Spleen (tissue), 11 donors: ENCODE data around the gene WDFY4. TPM values are rescaled to one million over a fixed set of nuclear protein-coding genes. Genes with fewer than 3 reads are reported as not detected.

Source experiments
- DNase-seq: peaks from one replicate; pipeline ENCODE4 v3.0.0-alpha.2; 2020
- H3K27ac ChIP-seq, 8 donors: fragments of 200-600 bp; sonication (generic) in 7 of 8; 1 replicate in 4 of 8; 2 replicates in 4 of 8; pipeline versions ENCODE4 v1.5.0 to v1.8.0; 2016 to 2021; ENCODE audit warnings: inconsistent platforms in 4 of 8, mild to moderate bottlenecking in 4 of 8, moderate library complexity in 1 of 8
- H3K27me3 ChIP-seq, 7 donors: fragments of 200-600 bp; sonication (generic) in 6 of 7; replicated peaks in 1 of 7; 1 replicate in 4 of 7; 2 replicates in 3 of 7; pipeline versions ENCODE4 v1.5.0 to v1.8.0; 2016 to 2021; ENCODE audit warnings: inconsistent platforms in 3 of 7, mild to moderate bottlenecking in 1 of 7
- H3K36me3 ChIP-seq, 6 donors: fragments of 200-600 bp; sonication (generic) in 5 of 6; 1 replicate in 4 of 6; 2 replicates in 2 of 6; pipeline versions ENCODE4 v1.5.0 to v1.8.0; 2016 to 2021; ENCODE audit warnings: inconsistent platforms in 2 of 6
- H3K4me1 ChIP-seq, 6 donors: fragments of 200-600 bp; sonication (generic) in 5 of 6; 1 replicate in 3 of 6; 2 replicates in 3 of 6; pipeline versions ENCODE4 v1.5.0 to v1.8.0; 2016 to 2021; ENCODE audit warnings: inconsistent platforms in 3 of 6
- H3K4me3 ChIP-seq, 8 donors: fragments of 200-600 bp; sonication (generic) in 7 of 8; 1 replicate in 4 of 8; 2 replicates in 4 of 8; pipeline versions ENCODE4 v1.5.0 to v1.8.0; 2016 to 2021; ENCODE audit warnings: inconsistent platforms in 4 of 8, mild to moderate bottlenecking in 4 of 8, moderate library complexity in 2 of 8
- H3K9me3 ChIP-seq, 8 donors: fragments of 200-600 bp; sonication (generic) in 7 of 8; 1 replicate in 4 of 8; 2 replicates in 4 of 8; pipeline versions ENCODE4 v1.5.0 to v1.8.0; 2016 to 2021; ENCODE audit warnings: inconsistent platforms in 4 of 8
- CTCF ChIP-seq, 11 experiments: fragments of 200-600 bp in 7 of 11; fragments of 450-650 bp in 4 of 11; sonication (generic) in 4 of 11; IDR thresholded peaks in 8 of 11; conservative IDR thresholded peaks in 3 of 11; 1 replicate in 7 of 11; 2 replicates in 4 of 11; pipeline versions ENCODE4 v1.4.0 to v1.8.0; 2016 to 2021; ENCODE audit warnings: antibody characterized with exemption in 11 of 11, inconsistent platforms in 4 of 11, mild to moderate bottlenecking in 1 of 11
- POLR2A ChIP-seq, 3 donors: fragments of 450-650 bp; IDR thresholded peaks; one replicate each; pipeline ENCODE4 v1.5.1; 2017; ENCODE audit warnings: antibody characterized with exemption in 3 of 3, mild to moderate bottlenecking in 1 of 3
- POLR2AphosphoS5 ChIP-seq, 3 donors: sonication (generic); formaldehyde crosslinking; IDR thresholded peaks; one replicate each; pipeline ENCODE4 v1.5.1; 2017; ENCODE audit warnings: antibody characterized with exemption in 3 of 3
- WGBS, 5 donors: extraction: QIAGEN DNeasy Blood & Tissue Kit in 3 of 5; methylation state at CpG; one replicate each; pipeline versions ENCODE4 v1.1.5 to v1.1.7; 2013 to 2018; 5-methylcytosine and 5-hydroxymethylcytosine counted together
- intact Hi-C: fragments of 100-400 bp; cut with DNase I; formaldehyde crosslinking; loops from one replicate; pipeline ENCODE4 v1.15.0; 2023; ENCODE audit warnings: low total_unique reads
- polyA plus RNA-seq, 3 donors: library from polyadenylated mRNA; stranded (reverse); fragments of 200-250 nt; gene quantifications; one replicate each; pipeline ENCODE4 v1.2.1, GENCODE V29; 2013
- total RNA-seq, 7 donors: library from RNA; depleted of rRNA in 3 of 7; stranded (reverse); fragments of >200 nt in 3 of 7; fragmentation: NEBNext Ultra II Directional in 4 of 7; extraction: Animal tissue kit (Norgen Biotek cat#: 25700) in 4 of 7; gene quantifications; one replicate each; pipeline versions ENCODE4 v1.1.0 to v1.2.1, GENCODE V29; 2016 to 2021
- donor health status: healthy with polysubstance abuse.
- donor health status: DM: no; HTN: no; CAD: no; lungs with moderate emphysema.
- donor health status: DM: no; HTN: no; CAD: no.
- donor health status: Bipolar disorder and iron deficiency.
- donor health status: healthy.
- donor health status: DM: no; HTN: no; CAD: no.
- donor health status: DM: yes; HTN: yes; CAD: no.

WDFY4 gene
- total and polyA plus RNA-seq, 10 donors = 31.7 to 120 (median 88.9) TPM

DNA sequence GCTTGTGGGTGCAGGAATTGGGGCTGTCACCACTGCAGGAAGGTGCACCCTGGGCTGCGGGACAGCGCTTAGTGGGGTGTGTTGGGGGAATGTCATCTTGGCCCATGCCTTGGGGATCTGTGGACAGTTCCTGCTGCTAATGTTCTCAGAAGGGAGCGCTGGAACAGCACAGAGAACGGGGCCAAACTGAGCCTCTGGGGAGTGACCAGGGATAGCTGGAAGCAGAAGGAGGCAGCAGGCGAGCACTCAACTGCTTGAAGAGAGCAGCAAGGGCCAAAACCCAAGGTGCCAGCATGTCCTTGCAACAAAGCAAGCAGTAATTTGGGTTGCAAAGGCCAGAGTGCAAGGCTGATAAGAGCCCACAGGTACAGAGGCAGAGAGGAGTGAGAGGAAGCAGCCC is 31.3 kb upstream of the WDFY4 start:
- WGBS, 5 donors = 75 to 91% (median 88%) methylated on average over 5 of the region's 5 CpGs
- Histone ChIP-seq H3K27me3 (peaks cover 0 to 64% (median 8%) of the 10 kb centered on the region in 7 donors), H3K4me1 (peaks cover 11 to 44% (median 28%) of the 10 kb centered on the region in 6 donors), H3K36me3 (no peaks in the 10 kb centered on the region), H3K4me3 (no peak overlapping the region), H3K9me3 (no peaks in the 10 kb centered on the region), H3K27ac (no peak overlapping the region)
- intact Hi-C loops = no loop called here
- TF ChIP-seq POLR2AphosphoS5 (IDR thresholded peaks at IDR 0.05) (no peak), POLR2A (IDR thresholded peaks at IDR 0.05) (no peak), CTCF (IDR thresholded peaks at IDR 0.05 in 8 of 11, conservative IDR thresholded peaks at IDR 0.05 in 3 of 11) (no peak)
- no peak for DNase-seq

DNA sequence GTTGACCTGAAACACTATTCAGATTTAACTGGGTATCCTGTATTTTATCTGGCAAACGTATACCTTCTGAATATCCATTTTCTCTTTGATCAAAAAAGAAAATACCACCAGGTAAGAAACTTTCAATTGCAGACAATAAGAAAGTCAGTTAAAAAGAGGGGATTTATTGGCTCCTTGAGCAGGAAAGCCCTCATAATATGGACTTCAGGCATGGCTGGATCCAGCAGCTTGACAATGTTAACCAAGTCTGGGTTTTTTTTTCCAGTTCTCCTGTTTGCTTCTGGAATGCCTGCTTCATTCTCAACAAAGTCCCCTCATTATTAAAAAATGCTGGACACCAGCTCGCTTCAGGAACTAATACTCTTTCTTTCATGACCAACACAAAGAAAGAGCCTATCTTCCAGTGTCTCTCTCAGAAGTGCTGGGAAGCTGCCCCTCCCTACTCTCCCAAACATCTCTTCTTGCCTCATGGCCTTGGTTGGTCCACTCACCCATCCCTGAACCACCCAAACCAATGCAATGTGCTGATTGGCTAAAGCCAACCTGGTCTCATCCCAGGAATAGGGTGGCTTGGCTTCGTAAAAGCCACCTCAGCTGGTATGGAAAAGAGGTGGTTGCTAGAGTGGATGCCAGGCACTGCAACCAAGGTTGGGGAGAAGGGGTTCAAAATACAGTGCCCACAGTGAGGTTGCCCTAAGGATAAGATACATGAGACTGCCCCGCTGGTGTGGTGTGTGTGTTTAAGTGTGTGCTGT is 30.6 kb upstream of the WDFY4 start:
- H3K27me3 ChIP-seq = peaks cover 0 to 68% (median 8%) of the 10 kb centered on the region in 7 donors
- no peak overlapping the region for H3K4me3 ChIP-seq
- no peak for DNase-seq
- H3K9me3 ChIP-seq = no peaks in the 10 kb centered on the region
- intact Hi-C loops = no loop called here
- peaks cover 11 to 48% (median 31%) of the 10 kb centered on the region in 6 donors for H3K4me1 ChIP-seq
- no peak overlapping the region for H3K27ac ChIP-seq
- whole genome bisulfite sequencing, 5 donors = 89 to 95% (median 91%) methylated on average over 4 of the region's 4 CpGs
- H3K36me3 ChIP-seq = no peaks in the 10 kb centered on the region
- TF ChIP-seq POLR2AphosphoS5 (IDR thresholded peaks at IDR 0.05) (no peak), POLR2A (IDR thresholded peaks at IDR 0.05) (no peak), CTCF (IDR thresholded peaks at IDR 0.05 in 8 of 11, conservative IDR thresholded peaks at IDR 0.05 in 3 of 11) (no peak)

DNA sequence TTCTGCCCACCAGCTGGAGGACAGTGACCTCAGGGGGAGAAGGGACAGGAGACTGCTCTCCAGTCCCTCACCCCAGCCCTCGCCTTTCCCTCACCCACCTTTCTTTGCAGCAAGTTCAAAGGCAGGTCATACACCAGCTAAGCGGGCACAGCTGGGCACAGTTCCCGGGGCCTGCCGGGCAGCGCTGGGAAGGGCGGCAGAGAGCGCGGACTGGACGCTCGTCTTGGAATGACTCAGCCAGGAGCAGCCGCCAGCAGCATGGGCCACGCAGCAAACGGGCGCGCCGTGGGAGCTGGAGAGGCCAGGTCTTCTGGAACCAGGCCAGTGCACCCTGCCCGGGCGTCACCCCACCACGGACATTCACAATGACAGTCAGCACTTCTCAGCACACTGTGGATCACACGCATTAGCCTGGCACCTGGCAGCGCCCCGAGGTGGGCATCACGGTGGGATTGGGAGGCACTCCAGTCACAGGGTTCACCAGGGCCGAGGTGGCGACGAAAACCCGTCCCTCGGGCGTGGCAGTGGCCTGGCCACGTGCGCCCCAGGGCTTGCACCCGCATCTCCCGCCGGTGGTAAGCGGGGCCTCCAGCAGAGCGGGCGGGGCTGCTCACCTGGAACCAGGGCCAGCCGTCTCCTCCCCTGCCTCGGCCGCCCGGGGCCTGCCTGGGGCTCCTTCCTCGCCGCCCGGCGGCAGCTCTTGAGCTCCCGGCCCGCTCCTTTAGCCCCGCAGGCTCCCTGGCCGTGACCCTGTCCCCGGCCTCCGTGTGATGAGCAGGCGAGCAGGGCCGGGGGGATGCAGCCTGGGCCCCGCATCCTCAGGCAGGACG is 29.0 kb upstream of the WDFY4 start:
- H3K4me3 ChIP-seq = peak overlapping the region in 7 of 8 donors; percentile 19 to 70 (median 44)
- H3K27me3 ChIP-seq = peaks cover 0 to 65% (median 8%) of the 10 kb centered on the region in 7 donors
- H3K9me3 ChIP-seq = no peaks in the 10 kb centered on the region
- peaks cover 11 to 56% (median 31%) of the 10 kb centered on the region in 6 donors for H3K4me1 ChIP-seq
- intact Hi-C loops = loop anchor here (2.0 to 5.0 kb wide), 3 partner anchors 101 to 862 kb away; no protein-coding TSS in a partner anchor
- peak overlapping the region in 1 of 8 donors; percentile 26 for H3K27ac ChIP-seq
- WGBS, 5 donors = 22 to 33% (median 28%) methylated on average over 15 to 55 of the region's 55 CpGs
- no peaks in the 10 kb centered on the region for H3K36me3 ChIP-seq
- no peak for TF ChIP-seq POLR2A (IDR thresholded peaks at IDR 0.05)
- TF ChIP-seq POLR2AphosphoS5 (IDR thresholded peaks at IDR 0.05) = no peak
- TF ChIP-seq CTCF (IDR thresholded peaks at IDR 0.05 in 8 of 11, conservative IDR thresholded peaks at IDR 0.05 in 3 of 11) = no peak
- DNase-seq = peak; percentile 90
